Mucosa of stomach (tissue), 1 donor: ENCODE measurements around the gene PARD3.

ENCODE experiments used
- H3K27me3 ChIP-seq: one replicate; pipeline ENCODE4 v1.7.0; 2013; ENCODE audit warnings: mild to moderate bottlenecking, low read length; ENCODE audit not compliant: control insufficient read depth, insufficient read depth
- H3K36me3 ChIP-seq: one replicate; pipeline ENCODE4 v1.7.0; 2013; ENCODE audit warnings: low read length; ENCODE audit not compliant: control insufficient read depth, insufficient read depth
- H3K4me1 ChIP-seq: one replicate; pipeline ENCODE4 v1.7.0; 2013; ENCODE audit warnings: mild to moderate bottlenecking, low read length; ENCODE audit not compliant: control insufficient read depth, insufficient read depth
- H3K4me3 ChIP-seq: one replicate; pipeline ENCODE4 v1.7.0; 2013; ENCODE audit warnings: low read length
- H3K9ac ChIP-seq: one replicate; pipeline ENCODE4 v1.7.0; 2013; ENCODE audit warnings: mild to moderate bottlenecking, low read length, moderate library complexity
- H3K9me3 ChIP-seq: one replicate; pipeline ENCODE4 v1.7.0; 2013; ENCODE audit warnings: mild to moderate bottlenecking, low read length, moderate library complexity; ENCODE audit not compliant: control insufficient read depth
- donor health status: Pancreatic carcinoma.

PARD3 gene

GRCh38 chr10:34109495-34109894 lies 705.6 kb downstream of the PARD3 start:
- Histone ChIP-seq H3K4me3 (no peak overlapping the region), H3K27me3 (no peaks in the 10 kb centered on the region), H3K9me3 (no peaks in the 10 kb centered on the region), H3K9ac (no peak overlapping the region), H3K36me3 (no peaks in the 10 kb centered on the region), H3K4me1 (no peaks in the 10 kb centered on the region)

DNA sequence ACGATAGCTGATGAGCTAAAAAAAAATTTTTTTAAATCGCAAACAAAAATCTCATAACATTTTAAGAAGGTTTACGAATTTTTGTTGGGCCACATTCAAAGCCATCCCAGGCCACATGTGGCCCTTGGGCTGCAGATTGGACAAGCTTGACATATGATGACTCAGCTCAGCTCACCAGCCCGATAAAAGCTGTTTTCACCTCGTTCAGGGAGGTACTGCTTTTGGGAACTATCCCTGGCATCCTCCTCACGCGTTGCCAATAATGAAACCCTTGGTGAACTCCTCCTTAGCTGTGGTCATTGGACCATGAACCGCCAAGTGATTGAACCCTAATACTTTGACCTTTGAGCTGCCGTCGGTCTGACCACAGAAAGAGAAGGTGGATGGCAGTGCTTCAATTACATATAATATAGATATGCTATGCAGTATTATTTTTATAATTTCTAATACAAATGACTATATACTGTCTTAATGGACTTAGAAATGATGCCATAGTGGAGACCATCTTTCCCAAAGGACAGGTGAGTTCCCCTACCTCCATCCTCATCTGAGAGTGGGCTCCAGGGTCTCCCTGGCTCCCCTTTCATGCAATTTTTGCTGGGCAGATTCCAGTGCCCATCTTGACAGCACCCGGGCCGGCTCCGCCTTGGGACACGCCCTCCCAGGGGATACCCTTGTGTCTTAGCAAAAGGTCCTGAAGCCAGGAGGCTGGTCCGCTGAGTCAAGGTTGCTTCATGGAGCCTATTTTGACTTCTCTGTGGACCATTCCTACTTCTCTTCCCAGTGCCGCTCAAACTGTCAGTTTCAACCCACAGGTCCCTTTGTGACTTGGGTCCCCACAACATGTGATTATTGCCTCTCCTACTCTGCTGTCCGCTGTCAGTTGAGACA lies 707.2 kb downstream of the PARD3 start:
- H3K36me3 ChIP-seq: no peaks in the 10 kb centered on the region
- no peaks in the 10 kb centered on the region for H3K9me3 ChIP-seq
- no peaks in the 10 kb centered on the region for H3K27me3 ChIP-seq
- no peak overlapping the region for H3K9ac ChIP-seq
- H3K4me3 ChIP-seq: no peak overlapping the region
- H3K4me1 ChIP-seq: no peaks in the 10 kb centered on the region

- H3K4me3 ChIP-seq: no peak overlapping the region
- no peaks in the 10 kb centered on the region for H3K4me1 ChIP-seq
- no peaks in the 10 kb centered on the region for H3K36me3 ChIP-seq
- H3K27me3 ChIP-seq: no peaks in the 10 kb centered on the region
- H3K9me3 ChIP-seq: no peaks in the 10 kb centered on the region
- H3K9ac ChIP-seq: no peak overlapping the region
These were observed 708.7 kb downstream of the PARD3 start for GRCh38 chr10:34106356-34106885.

- no peak overlapping the region for H3K4me3 ChIP-seq
- no peaks in the 10 kb centered on the region for H3K36me3 ChIP-seq
- no peaks in the 10 kb centered on the region for H3K4me1 ChIP-seq
- no peak overlapping the region for H3K9ac ChIP-seq
- H3K27me3 ChIP-seq: no peaks in the 10 kb centered on the region
- H3K9me3 ChIP-seq: no peaks in the 10 kb centered on the region
These were observed 710.1 kb downstream of the PARD3 start for GRCh38 chr10:34104829-34105572.

DNA sequence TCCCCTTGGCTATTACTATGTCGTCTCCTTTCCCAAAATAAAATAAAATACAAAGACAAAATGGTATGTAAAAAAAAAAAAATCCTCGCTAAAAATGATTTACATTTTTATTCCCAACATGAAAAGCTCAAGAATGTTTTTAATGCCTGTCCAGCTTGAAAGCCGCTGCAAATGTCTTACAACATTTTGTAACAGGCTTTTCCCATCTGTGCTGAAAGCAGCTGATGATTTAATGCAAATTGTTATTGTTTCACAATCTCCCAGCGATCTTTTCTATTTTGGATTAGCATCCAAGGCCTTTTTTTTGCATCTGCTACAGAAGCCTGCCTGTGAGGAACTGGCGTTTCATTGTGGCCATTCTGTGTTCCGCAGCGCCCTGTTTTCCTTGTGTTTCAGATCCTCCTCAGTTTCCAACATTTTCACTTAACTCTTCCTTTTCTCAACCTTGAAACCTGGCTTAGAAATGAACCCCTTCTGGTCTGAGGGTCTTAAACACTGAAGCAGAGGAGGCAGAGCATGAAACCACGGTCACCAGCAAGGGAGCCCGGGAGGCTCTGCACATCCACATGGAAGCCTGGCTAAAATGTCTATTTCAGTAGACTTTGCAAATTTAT lies 712.1 kb downstream of the PARD3 start:
- H3K27me3 ChIP-seq: no peaks in the 10 kb centered on the region
- no peaks in the 10 kb centered on the region for H3K4me1 ChIP-seq
- no peak overlapping the region for H3K4me3 ChIP-seq
- peaks cover 4% of the 10 kb centered on the region for H3K9me3 ChIP-seq
- H3K9ac ChIP-seq: no peak overlapping the region
- H3K36me3 ChIP-seq: no peaks in the 10 kb centered on the region

DNA sequence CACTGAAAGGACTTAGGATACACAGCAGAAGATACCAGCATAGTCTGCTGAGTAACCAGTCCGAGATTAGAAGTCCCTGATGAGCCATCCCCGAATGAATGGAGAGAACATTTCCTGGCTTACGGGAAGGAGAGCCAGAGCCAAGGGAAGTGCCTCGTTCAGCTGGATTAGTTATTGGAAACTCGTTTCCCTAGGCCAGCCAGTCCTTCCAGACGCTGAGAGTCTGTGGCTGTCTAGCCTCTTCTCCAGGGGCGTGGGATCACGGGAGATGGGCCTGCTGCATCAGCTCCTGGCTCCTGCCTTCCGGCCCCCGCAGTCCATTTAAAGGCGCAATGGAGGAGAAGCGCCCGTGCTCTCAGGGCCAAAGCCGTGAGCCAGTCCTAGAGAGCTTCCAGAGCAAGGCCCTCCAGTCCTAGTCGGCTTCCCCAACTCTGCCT lies 712.8 kb downstream of the PARD3 start:
- Histone ChIP-seq H3K4me3 (no peak overlapping the region), H3K9ac (no peak overlapping the region), H3K27me3 (no peaks in the 10 kb centered on the region), H3K9me3 (peaks cover 4% of the 10 kb centered on the region), H3K36me3 (no peaks in the 10 kb centered on the region), H3K4me1 (no peaks in the 10 kb centered on the region)

DNA sequence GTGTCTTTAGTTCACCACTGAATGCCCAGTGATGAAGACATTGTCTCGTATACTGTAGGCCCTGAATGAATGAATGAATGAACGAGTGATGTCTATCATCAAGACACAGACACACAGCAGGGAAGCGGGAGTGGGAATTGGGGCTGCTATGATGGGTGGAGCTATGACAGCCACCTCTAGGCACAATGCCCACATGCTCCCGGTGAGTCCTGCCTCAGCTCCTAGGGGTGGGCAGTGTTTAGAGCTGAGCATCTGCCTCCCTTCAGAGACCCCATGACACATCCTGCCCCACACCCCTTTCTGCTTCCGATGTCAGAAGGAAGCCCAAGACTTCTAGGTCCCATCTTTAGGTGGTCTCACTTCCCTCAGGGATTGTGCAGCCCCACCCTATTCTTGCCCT lies 714.1 kb downstream of the PARD3 start:
- Histone ChIP-seq H3K4me3 (no peak overlapping the region), H3K9ac (no peak overlapping the region), H3K27me3 (no peaks in the 10 kb centered on the region), H3K36me3 (no peaks in the 10 kb centered on the region), H3K4me1 (no peaks in the 10 kb centered on the region), H3K9me3 (peaks cover 4% of the 10 kb centered on the region)

DNA sequence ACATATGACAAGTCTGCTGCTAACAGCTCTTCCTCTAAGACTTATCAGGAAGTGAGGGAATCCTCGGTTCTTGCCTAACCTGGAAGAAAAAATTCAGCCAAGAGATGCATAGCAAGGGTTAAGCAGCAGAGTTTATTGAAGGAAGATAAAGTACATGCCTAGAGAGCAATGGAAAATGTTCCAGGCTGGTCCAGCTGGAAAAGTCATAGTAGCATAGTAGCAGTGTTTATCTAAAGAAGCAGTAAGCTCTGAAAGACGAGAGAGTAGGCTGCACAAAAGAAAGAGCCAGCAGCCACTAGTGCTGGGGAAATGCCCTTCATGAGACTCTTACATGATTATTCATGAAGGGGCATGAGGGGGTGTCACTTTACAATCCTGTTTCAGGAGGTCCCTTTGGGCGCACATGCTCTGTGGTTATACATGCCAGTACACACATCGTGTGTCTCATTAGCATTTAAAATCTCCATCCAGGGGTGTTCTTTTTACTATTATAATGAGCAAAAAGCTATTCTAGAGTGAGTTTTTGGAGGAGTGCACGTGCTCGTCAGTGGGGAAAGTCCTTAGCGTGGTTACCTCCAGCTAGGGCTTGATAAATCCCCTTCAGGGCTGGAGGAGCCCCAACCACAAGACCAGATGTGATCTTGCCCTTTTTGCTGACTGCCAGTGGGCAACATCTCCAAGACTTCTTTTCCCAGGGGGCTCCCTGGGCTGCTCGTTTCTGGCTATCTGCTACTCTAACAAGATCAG lies 716.1 kb downstream of the PARD3 start:
- Histone ChIP-seq H3K4me3 (no peak overlapping the region), H3K9me3 (peaks cover 4% of the 10 kb centered on the region), H3K36me3 (no peaks in the 10 kb centered on the region), H3K9ac (no peak overlapping the region), H3K27me3 (no peaks in the 10 kb centered on the region), H3K4me1 (no peaks in the 10 kb centered on the region)

DNA sequence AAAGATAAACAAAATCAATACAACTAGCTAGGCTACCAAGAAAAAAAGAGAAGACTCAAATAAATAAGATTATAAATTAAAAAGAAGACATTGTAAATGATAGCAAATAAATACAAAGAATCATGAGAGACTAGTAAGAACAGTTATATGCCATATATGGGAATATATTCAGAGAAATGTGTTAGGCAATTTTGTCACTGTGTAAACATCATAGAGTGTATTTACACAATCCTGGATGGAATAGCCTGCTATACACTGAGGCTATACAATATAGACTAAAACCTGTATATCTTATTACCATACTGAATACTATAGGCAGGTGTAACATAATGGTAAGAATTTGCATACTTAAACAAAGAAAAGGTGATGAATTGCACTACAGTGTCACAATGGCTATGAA lies 717.4 kb downstream of the PARD3 start:
- Histone ChIP-seq H3K4me1 (no peaks in the 10 kb centered on the region), H3K9me3 (peaks cover 4% of the 10 kb centered on the region), H3K4me3 (no peak overlapping the region), H3K27me3 (no peaks in the 10 kb centered on the region), H3K36me3 (no peaks in the 10 kb centered on the region), H3K9ac (no peak overlapping the region)

GRCh38 chr10:34094961-34095360 lies 720.1 kb downstream of the PARD3 start:
- H3K4me3 ChIP-seq: no peak overlapping the region
- H3K36me3 ChIP-seq: no peaks in the 10 kb centered on the region
- H3K9me3 ChIP-seq: peaks cover 4% of the 10 kb centered on the region
- no peaks in the 10 kb centered on the region for H3K4me1 ChIP-seq
- H3K27me3 ChIP-seq: no peaks in the 10 kb centered on the region
- H3K9ac ChIP-seq: no peak overlapping the region

DNA sequence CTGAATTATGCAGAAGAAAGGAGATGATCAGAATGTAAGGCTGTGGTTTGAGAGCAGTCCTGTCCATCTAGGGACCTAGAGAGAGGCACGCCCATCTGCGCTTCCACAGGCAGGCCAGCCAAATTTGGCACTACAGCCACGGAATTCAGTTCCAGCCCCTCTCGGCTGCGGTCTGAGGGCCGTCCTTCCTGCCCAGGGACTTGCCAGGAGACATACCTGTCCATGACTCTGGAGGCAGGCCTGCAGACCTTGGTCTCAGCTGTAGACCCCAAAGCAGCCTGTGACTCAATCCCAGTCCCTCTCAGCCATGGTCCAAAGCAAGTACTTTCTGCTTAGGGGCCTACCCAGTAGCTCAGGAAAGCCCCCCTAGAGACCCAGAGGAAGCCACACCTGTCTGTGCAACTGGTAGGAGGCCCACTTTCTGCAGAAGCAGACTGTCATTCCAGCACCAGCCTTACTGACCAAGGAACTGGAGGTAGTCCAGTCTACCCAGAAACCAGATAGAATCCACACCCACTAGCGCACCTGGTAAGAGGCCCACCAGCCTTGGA lies 720.9 kb downstream of the PARD3 start:
- Histone ChIP-seq H3K4me1 (no peaks in the 10 kb centered on the region), H3K4me3 (no peak overlapping the region), H3K9ac (no peak overlapping the region), H3K27me3 (no peaks in the 10 kb centered on the region), H3K9me3 (no peaks in the 10 kb centered on the region), H3K36me3 (no peaks in the 10 kb centered on the region)
